T47D (cell line): ENCODE data around the gene ASCC3.

Experiments used
- DNase-seq, 2 experiments: peaks; one replicate each; pipeline versions ENCODE4 v3.0.0 to v3.0.0-alpha.2; 2011 to 2012; ENCODE audit warnings: low read depth in 1 of 2, low spot score in 1 of 2
- JUND ChIP-seq: IDR thresholded peaks from 2 replicates; pipeline ENCODE4 v1.6.1; 2012; ENCODE audit warnings: low read depth
- in situ Hi-C: cut with HindIII; loops from 2 replicates; pipeline ENCODE4 v1.10.0; 2016; ENCODE audit warnings: low sequenced_read_pairs, low pct_unique_long_range_greater_than_20kb

ASCC3 gene

GRCh38 chr6:100595456-100595855 lies 285.7 kb downstream of the ASCC3 start:
- TF ChIP-seq JUND, result no peak

GRCh38 chr6:100593522-100593921 lies 287.6 kb downstream of the ASCC3 start:
- TF ChIP-seq JUND, result no peak
- in situ Hi-C loops, result no loop called here
- no peak for DNase-seq

More at GRCh38 chr6:100595456-100595855, 285.7 kb downstream of the ASCC3 start:
- in situ Hi-C loops, result no loop called here
- no peak for DNase-seq

- TF ChIP-seq JUND, result no peak
- no peak for DNase-seq
Measured at GRCh38 chr6:100592929-100593328, 288.2 kb downstream of the ASCC3 start.

GRCh38 chr6:100577425-100577824 lies 303.7 kb downstream of the ASCC3 start:
- TF ChIP-seq JUND, result no peak
- in situ Hi-C loops, result no loop called here
- no peak for DNase-seq

More at GRCh38 chr6:100592929-100593328, 288.2 kb downstream of the ASCC3 start:
- in situ Hi-C loops, result no loop called here

- TF ChIP-seq JUND, result no peak
- in situ Hi-C loops, result no loop called here
- no peak for DNase-seq
Measured at GRCh38 chr6:100575921-100576320, 305.2 kb downstream of the ASCC3 start.

GRCh38 chr6:100574836-100575235 lies 306.3 kb downstream of the ASCC3 start:
- DNase-seq, result no peak
- no peak for TF ChIP-seq JUND
- in situ Hi-C loops, result no loop called here

GRCh38 chr6:100573166-100573565 lies 308.0 kb downstream of the ASCC3 start:
- peak in 1 of 2 experiments; percentile 29 for DNase-seq
- no peak for TF ChIP-seq JUND
- in situ Hi-C loops, result no loop called here

- in situ Hi-C loops, result no loop called here
- no peak for TF ChIP-seq JUND
- no peak for DNase-seq
Measured at GRCh38 chr6:100568255-100568654, 312.9 kb downstream of the ASCC3 start.

GRCh38 chr6:100566563-100566962 lies 314.6 kb downstream of the ASCC3 start:
- TF ChIP-seq JUND, result no peak
- DNase-seq, result no peak
- in situ Hi-C loops, result no loop called here

GRCh38 chr6:100565439-100566104 lies 315.6 kb downstream of the ASCC3 start:
- no peak for TF ChIP-seq JUND
- DNase-seq, result no peak
- in situ Hi-C loops, result no loop called here

- TF ChIP-seq JUND, result no peak
- no peak for DNase-seq
Measured at GRCh38 chr6:100559859-100560258, 321.3 kb downstream of the ASCC3 start.

GRCh38 chr6:100554228-100554627 lies 326.9 kb downstream of the ASCC3 start:
- TF ChIP-seq JUND, result no peak
- DNase-seq, result no peak
- in situ Hi-C loops, result no loop called here

More at GRCh38 chr6:100559859-100560258, 321.3 kb downstream of the ASCC3 start:
- in situ Hi-C loops, result no loop called here

- in situ Hi-C loops, result no loop called here
- no peak for DNase-seq
- TF ChIP-seq JUND, result no peak
Measured at GRCh38 chr6:100553243-100553642, 327.9 kb downstream of the ASCC3 start.
